HepG2 (cell line): ENCODE measurements around the gene SFTPB. TPM values are rescaled to one million over a fixed set of nuclear protein-coding genes. Genes with fewer than 3 reads are reported as not detected.

ENCODE experiments used
- ATAC-seq: fragments of 200-7000 bp; cut with Tn5 transposase; 3 replicates; pipeline ENCODE4 v1.9.1; 2020; ENCODE audit warnings: mild to moderate bottlenecking, moderate library complexity
- BruUV-seq: library from RNA; stranded (reverse); fragments of 400-500 nt; replicated peaks from 2 replicates; lab custom pipeline; 2021; lab: Mats Ljungman, UMichigan
- CTCF ChIA-PET: fragments of 300-600 bp; formaldehyde crosslinking; extraction: SDS; loops from one replicate; lab custom pipeline; 2021; ENCODE audit warnings: low total read pairs, inconsistent platforms, low intra/inter-chr PET ratio; lab: Yijun Ruan, JAX
- POLR2A ChIA-PET: fragments of 350-600 bp; sonication (Branson Sonifier 250); formaldehyde crosslinking; loops from one replicate; lab custom pipeline; 2020; ENCODE audit warnings: antibody characterized with exemption, inconsistent platforms; lab: Yijun Ruan, JAX
- DNase-seq: peaks from one replicate; pipeline ENCODE4 v3.0.0-alpha.2; 2015; ENCODE audit warnings: low spot score
- FAIRE-seq: peaks from 3 replicates; lab custom pipeline; 2011; peaks lifted over from hg19 to GRCh38; lab: Jason Lieb, UNC
- H2AFZ ChIP-seq: one replicate; pipeline ENCODE4 v1.6.1; 2011; ENCODE audit warnings: low read length, inconsistent platforms
- H3K27ac ChIP-seq: fragments of 300-600 bp; 3 replicates; pipeline ENCODE4 v1.8.0; 2011; ENCODE audit warnings: mixed run types, mild to moderate bottlenecking, mixed read lengths, low read length, inconsistent platforms; ENCODE audit not compliant: insufficient read depth; ENCODE audit errors: extremely low read length
- H3K27me3 ChIP-seq, 2 experiments: fragments of 200-600 bp in 1 of 2; 2 replicates in 1 of 2; 3 replicates in 1 of 2; pipeline versions ENCODE4 v1.6.0 to v1.8.0; 2011; ENCODE audit warnings: low read length in 2 of 2, mild to moderate bottlenecking in 2 of 2, moderate library complexity in 2 of 2, inconsistent platforms in 1 of 2; ENCODE audit not compliant: insufficient read depth in 2 of 2, control insufficient read depth in 1 of 2
- H3K36me3 ChIP-seq, 2 experiments: fragments of 200-600 bp in 1 of 2; replicated peaks in 1 of 2; 2 replicates in 1 of 2; 3 replicates in 1 of 2; pipeline versions ENCODE4 v1.5.1 to v1.8.0; 2011; ENCODE audit warnings: low read length in 2 of 2, inconsistent platforms in 1 of 2; ENCODE audit not compliant: insufficient read depth in 2 of 2, control insufficient read depth in 1 of 2
- H3K4me1 ChIP-seq: 2 replicates; pipeline ENCODE4 v1.5.1; 2012; ENCODE audit warnings: low read length, inconsistent platforms; ENCODE audit not compliant: insufficient read depth
- H3K4me2 ChIP-seq: 2 replicates; pipeline ENCODE4 v1.6.0; 2011; ENCODE audit warnings: low read depth, low read length, inconsistent platforms
- H3K4me3 ChIP-seq, 3 experiments: fragments of 200-600 bp in 1 of 3; sonication (generic), shearing (Covaris generic) in 1 of 3; replicated peaks in 1 of 3; 2 replicates each; pipeline ENCODE4 v1.5.1; 2011 to 2016; ENCODE audit warnings: low read length in 3 of 3, inconsistent platforms in 2 of 3, low read depth in 2 of 3, mild to moderate bottlenecking in 2 of 3, control low read depth in 1 of 3, mixed read lengths in 1 of 3; ENCODE audit not compliant: insufficient read depth in 1 of 3
- H3K79me2 ChIP-seq: one replicate; pipeline ENCODE4 v1.6.1; 2011; ENCODE audit warnings: low read length, inconsistent platforms; ENCODE audit not compliant: insufficient read depth
- H3K9ac ChIP-seq: 2 replicates; pipeline ENCODE4 v1.6.0; 2011; ENCODE audit warnings: mild to moderate bottlenecking, low read depth, low read length, inconsistent platforms; ENCODE audit not compliant: insufficient read depth
- H3K9me3 ChIP-seq: 2 replicates; pipeline ENCODE4 v1.5.1; 2012; ENCODE audit warnings: mild to moderate bottlenecking, low read length
- H4K20me1 ChIP-seq: 2 replicates; pipeline ENCODE4 v1.6.0; 2011; ENCODE audit warnings: inconsistent platforms, mild to moderate bottlenecking, low read length, moderate library complexity; ENCODE audit not compliant: insufficient read depth
- CCDC6 ChIP-seq: sonication (generic); formaldehyde crosslinking; IDR thresholded peaks from 2 replicates; pipeline ENCODE4 v1.8.1; 2022; ENCODE audit warnings: mild to moderate bottlenecking, missing genetic modification reagents, moderate library complexity
- CTCF ChIP-seq: sonication (generic); formaldehyde crosslinking; IDR thresholded peaks from 2 replicates; pipeline ENCODE4 v1.5.0; 2020; ENCODE audit warnings: mild to moderate bottlenecking, missing genetic modification reagents, moderate library complexity
- FOXK1 ChIP-seq: sonication (generic); formaldehyde crosslinking; IDR thresholded peaks from 2 replicates; pipeline ENCODE4 v1.4.0; 2020; ENCODE audit warnings: low read depth, missing genetic modification reagents, borderline replicate concordance
- MYC ChIP-seq: sonication (generic); formaldehyde crosslinking; IDR thresholded peaks from 2 replicates; pipeline ENCODE4 v1.9.0; 2021; ENCODE audit warnings: missing genetic modification reagents, borderline replicate concordance
- PTBP1 ChIP-seq: fragments of 200-400 bp; formaldehyde crosslinking; IDR thresholded peaks from 2 replicates; pipeline ENCODE4 v1.6.1; 2018; ENCODE audit warnings: low read length, low read depth; ENCODE audit not compliant: poor library complexity, severe bottlenecking
- WGBS: methylation state at CpG from one replicate; pipeline ENCODE4 v1.1.6; 2017; ENCODE audit warnings: low lambda C conversion rate; 5-methylcytosine and 5-hydroxymethylcytosine counted together
- in situ Hi-C: cut with HindIII; loops from 2 replicates; pipeline ENCODE4 v1.10.0; 2017; ENCODE audit warnings: low pct_unique_long_range_greater_than_20kb; ENCODE audit not compliant: extremely low pct_ligation_motif_present
- intact Hi-C: fragments of 100-400 bp; cut with micrococcal nuclease; formaldehyde crosslinking; loops from one replicate; pipeline ENCODE4 v1.10.0; 2022; ENCODE audit not compliant: unreplicated experiment
- polyA plus RNA-seq, 8 experiments: library from polyadenylated mRNA; depleted of rRNA in 3 of 8; stranded (reverse) in 7 of 8; unstranded in 1 of 8; fragments of >200 nt; fragmentation: Illumina TruSeq in 4 of 8; extraction: Trizol in 4 of 8; gene quantifications; 2 replicates each; pipeline versions ENCODE4 v1.2.1 to v1.2.3, GENCODE V29; 2011 to 2016; ENCODE audit warnings: low read depth in 4 of 8, missing spikeins in 1 of 8, mixed read lengths in 1 of 8; ENCODE audit not compliant: insufficient read depth in 1 of 8
- total RNA-seq, 5 experiments: library from RNA; depleted of rRNA; stranded (reverse); fragments of >200 nt; fragmentation: Illumina TruSeq; extraction: Trizol; gene quantifications; 2 replicates each; pipeline ENCODE4 v1.2.3, GENCODE V29; 2016; ENCODE audit warnings: low read depth in 1 of 5
- TF ChIP-seq, protein P1 (sequence below): IDR thresholded peaks from 2 replicates; pipeline ENCODE4 v1.4.0; 2020; ENCODE audit warnings: mild to moderate bottlenecking, missing genetic modification reagents

Gene SFTPB
- total and polyA plus RNA-seq, 2 of the 13 experiments (the other 11 are each of a cell fraction or from before 2014, with no cell fraction given), result not detected

DNA sequence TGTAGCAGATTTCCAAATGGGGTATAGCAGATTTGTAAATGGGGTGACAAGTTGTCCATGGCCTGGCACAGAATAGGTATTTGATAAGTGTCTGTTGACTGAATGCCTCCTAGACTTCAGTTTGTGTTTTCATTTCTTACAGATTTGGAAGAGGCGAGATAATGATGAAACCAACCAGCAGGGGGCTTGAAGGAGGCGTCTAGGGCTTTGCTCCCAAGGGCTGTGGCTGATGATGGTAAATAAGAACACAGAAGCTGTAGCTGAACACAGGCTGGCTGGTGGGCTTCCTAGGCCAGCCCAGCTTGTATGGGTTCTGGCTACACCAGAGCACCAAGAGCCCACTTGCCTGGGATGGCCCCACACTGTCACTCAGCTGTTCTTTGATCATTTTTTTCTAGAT is 19.4 kb downstream of the SFTPB start:
- in situ Hi-C loops, result no loop called here
- Histone ChIP-seq H3K4me2 (no peak overlapping the region), H2AFZ (no peak overlapping the region)
- BruUV-seq, result no TSS peak
- TF ChIP-seq FOXK1 (no peak), MYC (CRISPR knock-in tag) (no peak), CTCF (CRISPR knock-in tag) (peak; percentile 35), PTBP1 (no peak), CCDC6 (CRISPR knock-in tag) (no peak)
- TF ChIP-seq, protein P1, sequence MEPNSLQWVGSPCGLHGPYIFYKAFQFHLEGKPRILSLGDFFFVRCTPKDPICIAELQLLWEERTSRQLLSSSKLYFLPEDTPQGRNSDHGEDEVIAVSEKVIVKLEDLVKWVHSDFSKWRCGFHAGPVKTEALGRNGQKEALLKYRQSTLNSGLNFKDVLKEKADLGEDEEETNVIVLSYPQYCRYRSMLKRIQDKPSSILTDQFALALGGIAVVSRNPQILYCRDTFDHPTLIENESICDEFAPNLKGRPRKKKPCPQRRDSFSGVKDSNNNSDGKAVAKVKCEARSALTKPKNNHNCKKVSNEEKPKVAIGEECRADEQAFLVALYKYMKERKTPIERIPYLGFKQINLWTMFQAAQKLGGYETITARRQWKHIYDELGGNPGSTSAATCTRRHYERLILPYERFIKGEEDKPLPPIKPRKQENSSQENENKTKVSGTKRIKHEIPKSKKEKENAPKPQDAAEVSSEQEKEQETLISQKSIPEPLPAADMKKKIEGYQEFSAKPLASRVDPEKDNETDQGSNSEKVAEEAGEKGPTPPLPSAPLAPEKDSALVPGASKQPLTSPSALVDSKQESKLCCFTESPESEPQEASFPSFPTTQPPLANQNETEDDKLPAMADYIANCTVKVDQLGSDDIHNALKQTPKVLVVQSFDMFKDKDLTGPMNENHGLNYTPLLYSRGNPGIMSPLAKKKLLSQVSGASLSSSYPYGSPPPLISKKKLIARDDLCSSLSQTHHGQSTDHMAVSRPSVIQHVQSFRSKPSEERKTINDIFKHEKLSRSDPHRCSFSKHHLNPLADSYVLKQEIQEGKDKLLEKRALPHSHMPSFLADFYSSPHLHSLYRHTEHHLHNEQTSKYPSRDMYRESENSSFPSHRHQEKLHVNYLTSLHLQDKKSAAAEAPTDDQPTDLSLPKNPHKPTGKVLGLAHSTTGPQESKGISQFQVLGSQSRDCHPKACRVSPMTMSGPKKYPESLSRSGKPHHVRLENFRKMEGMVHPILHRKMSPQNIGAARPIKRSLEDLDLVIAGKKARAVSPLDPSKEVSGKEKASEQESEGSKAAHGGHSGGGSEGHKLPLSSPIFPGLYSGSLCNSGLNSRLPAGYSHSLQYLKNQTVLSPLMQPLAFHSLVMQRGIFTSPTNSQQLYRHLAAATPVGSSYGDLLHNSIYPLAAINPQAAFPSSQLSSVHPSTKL (CRISPR knock-in tag), result no peak
- TF ChIP-seq, all 625 proteins: peak for 1
- Histone ChIP-seq H3K79me2 (no peaks in the 10 kb centered on the region), H3K27ac (no peak overlapping the region), H3K27me3 (no peaks in the 10 kb centered on the region), H3K4me3 (no peak overlapping the region), H3K36me3 (peaks cover 35 to 86% of the 10 kb centered on the region in 2 experiments), H4K20me1 (no peaks in the 10 kb centered on the region), H3K9me3 (no peaks in the 10 kb centered on the region), H3K4me1 (no peaks in the 10 kb centered on the region), H3K9ac (no peak overlapping the region)
- ChIA-PET POLR2A (no interaction called here), CTCF (interaction anchor here (0.8 kb wide), 1 partner anchor 59 kb away, joined by 3 read pairs; no protein-coding TSS in a partner anchor)
- 90% methylated on average over 2 of the region's 2 CpGs for WGBS
- FAIRE-seq, result no peak
- intact Hi-C loops, result no loop called here
- peak; percentile 68 for ATAC-seq
- DNase-seq, result no peak
